Cerebellar cortex (tissue), 1 donor: ENCODE results near the gene RTP1.

Experiments
- DNase-seq: peaks from one replicate; pipeline ENCODE4 v3.0.0-alpha.2; 2015; ENCODE audit warnings: low spot score

RTP1 gene

DNA sequence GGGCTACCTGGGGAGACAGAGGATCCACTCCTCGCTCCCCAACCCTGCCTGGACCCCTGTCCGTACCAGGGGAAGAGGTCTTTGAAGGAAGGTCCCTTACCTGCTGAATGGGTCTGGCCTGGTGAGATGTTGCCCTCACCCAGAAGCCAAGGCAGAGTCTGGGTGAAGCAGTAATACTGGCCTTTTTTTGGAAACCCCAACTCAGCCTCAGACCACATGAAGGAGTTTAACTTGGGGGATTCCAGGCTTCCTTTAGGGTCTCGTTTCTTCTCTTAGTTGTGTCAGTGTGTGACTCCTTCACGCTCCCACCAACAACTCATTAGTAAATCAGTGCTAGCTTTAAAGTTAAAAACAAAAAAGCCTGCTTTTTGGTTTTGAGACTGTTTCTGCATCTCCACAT lies 45.6 kb downstream of the RTP1 start:
- no peak for DNase-seq

GRCh38 chr3:187243933-187244524 lies 46.7 kb downstream of the RTP1 start:
- no peak for DNase-seq

- no peak for DNase-seq
These were observed 50.1 kb downstream of the RTP1 start for GRCh38 chr3:187247398-187247797.
